Osteoblast (primary cell): ENCODE results near the gene SHMT2. TPM values are rescaled to one million over a fixed set of nuclear protein-coding genes. Genes with fewer than 3 reads are reported as not detected.

ENCODE experiments used
- DNase-seq: peaks from one replicate; pipeline ENCODE4 v3.0.0; 2011; ENCODE audit warnings: low spot score, mixed read lengths; ENCODE audit not compliant: insufficient read length; ENCODE audit errors: missing footprints
- H2AFZ ChIP-seq: 2 replicates; pipeline ENCODE4 v1.6.0; 2011; ENCODE audit warnings: mild to moderate bottlenecking, low read length
- H3K27ac ChIP-seq: 2 replicates; pipeline ENCODE4 v1.5.1; 2011; ENCODE audit warnings: mild to moderate bottlenecking, low read depth, low read length, moderate library complexity
- H3K27me3 ChIP-seq: 2 replicates; pipeline ENCODE4 v1.6.0; 2012; ENCODE audit warnings: mild to moderate bottlenecking, control low read depth, inconsistent platforms, low read length, moderate library complexity; ENCODE audit not compliant: insufficient read depth
- H3K36me3 ChIP-seq: 2 replicates; pipeline ENCODE4 v1.5.1; 2011; ENCODE audit warnings: mild to moderate bottlenecking, low read length, control low read depth, moderate library complexity; ENCODE audit not compliant: insufficient read depth
- H3K4me1 ChIP-seq: 2 replicates; pipeline ENCODE4 v1.5.1; 2011; ENCODE audit warnings: mild to moderate bottlenecking, low read length, control low read depth, moderate library complexity; ENCODE audit not compliant: insufficient read depth
- H3K4me2 ChIP-seq: 2 replicates; pipeline ENCODE4 v1.6.0; 2011; ENCODE audit warnings: mild to moderate bottlenecking, low read length; ENCODE audit not compliant: insufficient read depth
- H3K4me3 ChIP-seq: fragments of 200-600 bp; sonication (generic); 3 replicates; pipeline ENCODE4 v1.5.1; 2012; ENCODE audit warnings: mild to moderate bottlenecking, low read length, inconsistent platforms; ENCODE audit not compliant: insufficient read depth
- H3K79me2 ChIP-seq: 2 replicates; pipeline ENCODE4 v1.6.0; 2012; ENCODE audit warnings: mild to moderate bottlenecking, low read length, control low read depth, inconsistent platforms; ENCODE audit not compliant: insufficient read depth
- H3K9me3 ChIP-seq: 2 replicates; pipeline ENCODE4 v1.5.1; 2011; ENCODE audit warnings: low read depth, low read length, control low read depth
- H4K20me1 ChIP-seq: 2 replicates; pipeline ENCODE4 v1.6.0; 2012; ENCODE audit warnings: mild to moderate bottlenecking, low read length, control low read depth; ENCODE audit not compliant: insufficient read depth
- CTCF ChIP-seq: IDR thresholded peaks from 2 replicates; pipeline ENCODE4 v1.5.1; 2011; ENCODE audit warnings: mild to moderate bottlenecking, low read depth, low read length, moderate library complexity; ENCODE audit errors: extremely low read depth
- total RNA-seq: library from RNA; depleted of rRNA; stranded (reverse); fragments of >200 nt; gene quantifications from 2 replicates; pipeline ENCODE4 v1.2.3, GENCODE V29; 2012

Gene SHMT2
- total RNA-seq, result 384 and 408 TPM in 2 replicates

- Histone ChIP-seq H3K27me3 (no peaks in the 10 kb centered on the region), H2AFZ (peak within 1 kb of the TSS; percentile 60), H3K4me3 (peak within 1 kb of the TSS; percentile 84), H3K4me2 (peak within 1 kb of the TSS; percentile 96), H3K4me1 (peaks cover 54% of the 10 kb centered on the region), H3K36me3 (peaks cover 36% of the 10 kb centered on the region), H3K27ac (peak within 1 kb of the TSS; percentile 98), H4K20me1 (peaks cover 35% of the 10 kb centered on the region), H3K79me2 (peaks cover 38% of the 10 kb centered on the region), H3K9me3 (no peaks in the 10 kb centered on the region)
- no peak for TF ChIP-seq CTCF
- DNase-seq, result peak; percentile 99
These were observed at the start of gene SHMT2 for GRCh38 chr12:57229634-57230380. SHMT2 (plus strand) TSS chr12:57229711; CDS start chr12:57229779, 68 bp downstream.

- H3K27ac ChIP-seq, result no peak overlapping the region
- peaks cover 83% of the 10 kb centered on the region for H3K79me2 ChIP-seq
- peak; percentile 42 for DNase-seq
- H3K9me3 ChIP-seq, result no peaks in the 10 kb centered on the region
- peaks cover 58% of the 10 kb centered on the region for H4K20me1 ChIP-seq
- no peak overlapping the region for H2AFZ ChIP-seq
- peaks cover 94% of the 10 kb centered on the region for H3K36me3 ChIP-seq
- no peak overlapping the region for H3K4me2 ChIP-seq
- H3K4me3 ChIP-seq, result no peak overlapping the region
- H3K4me1 ChIP-seq, result peaks cover 3% of the 10 kb centered on the region
- no peak for TF ChIP-seq CTCF
- no peaks in the 10 kb centered on the region for H3K27me3 ChIP-seq
These were observed 49.1 kb upstream of the SHMT2 start for GRCh38 chr12:57180321-57180989.

GRCh38 chr12:57181072-57181471 lies 48.4 kb upstream of the SHMT2 start:
- Histone ChIP-seq H3K4me2 (no peak overlapping the region), H3K79me2 (peaks cover 83% of the 10 kb centered on the region), H3K27me3 (no peaks in the 10 kb centered on the region), H4K20me1 (peaks cover 60% of the 10 kb centered on the region), H2AFZ (no peak overlapping the region), H3K4me1 (peaks cover 3% of the 10 kb centered on the region), H3K27ac (no peak overlapping the region), H3K9me3 (no peaks in the 10 kb centered on the region), H3K36me3 (peaks cover 94% of the 10 kb centered on the region), H3K4me3 (no peak overlapping the region)
- peak; percentile 61 for DNase-seq
- no peak for TF ChIP-seq CTCF

GRCh38 chr12:57181561-57182155 lies 47.9 kb upstream of the SHMT2 start:
- Histone ChIP-seq H3K4me1 (peaks cover 3% of the 10 kb centered on the region), H4K20me1 (peaks cover 60% of the 10 kb centered on the region), H3K79me2 (peaks cover 83% of the 10 kb centered on the region), H2AFZ (no peak overlapping the region), H3K27ac (no peak overlapping the region), H3K4me2 (no peak overlapping the region), H3K4me3 (no peak overlapping the region), H3K27me3 (no peaks in the 10 kb centered on the region), H3K36me3 (peaks cover 94% of the 10 kb centered on the region), H3K9me3 (no peaks in the 10 kb centered on the region)
- TF ChIP-seq CTCF, result no peak
- peak; percentile 77 for DNase-seq
